Measurements from ENCODE around the gene TOP3B.

TOP3B gene

GRCh38 chr22:21978564-21979386 is 3.8 kb downstream of the TOP3B start:
- DNase-seq: no peak

- no peak for DNase-seq
These were observed 4.8 kb downstream of the TOP3B start for GRCh38 chr22:21977814-21978213.

GRCh38 chr22:21975854-21976345 is 6.7 kb downstream of the TOP3B start:
- no peak for DNase-seq

DNA sequence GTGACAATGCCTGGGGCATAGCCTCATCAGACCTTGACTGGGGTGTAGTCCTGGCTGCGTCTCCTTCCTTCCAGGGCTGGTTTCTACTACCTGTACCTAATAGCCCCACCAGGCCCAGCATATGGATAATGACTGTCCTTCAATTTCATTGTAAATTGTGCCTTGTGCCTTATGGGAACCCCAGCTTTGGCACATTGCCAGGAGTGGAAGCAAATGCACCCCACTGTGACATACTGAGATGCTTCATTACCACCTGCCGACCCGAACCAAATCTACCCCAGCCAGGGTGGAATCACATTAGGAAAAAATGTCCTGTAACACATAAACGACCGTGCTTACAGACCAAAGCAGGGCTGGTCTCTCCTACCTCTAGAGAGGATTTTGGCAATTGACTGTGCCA is 7.3 kb downstream of the TOP3B start:
- no peak for DNase-seq

DNA sequence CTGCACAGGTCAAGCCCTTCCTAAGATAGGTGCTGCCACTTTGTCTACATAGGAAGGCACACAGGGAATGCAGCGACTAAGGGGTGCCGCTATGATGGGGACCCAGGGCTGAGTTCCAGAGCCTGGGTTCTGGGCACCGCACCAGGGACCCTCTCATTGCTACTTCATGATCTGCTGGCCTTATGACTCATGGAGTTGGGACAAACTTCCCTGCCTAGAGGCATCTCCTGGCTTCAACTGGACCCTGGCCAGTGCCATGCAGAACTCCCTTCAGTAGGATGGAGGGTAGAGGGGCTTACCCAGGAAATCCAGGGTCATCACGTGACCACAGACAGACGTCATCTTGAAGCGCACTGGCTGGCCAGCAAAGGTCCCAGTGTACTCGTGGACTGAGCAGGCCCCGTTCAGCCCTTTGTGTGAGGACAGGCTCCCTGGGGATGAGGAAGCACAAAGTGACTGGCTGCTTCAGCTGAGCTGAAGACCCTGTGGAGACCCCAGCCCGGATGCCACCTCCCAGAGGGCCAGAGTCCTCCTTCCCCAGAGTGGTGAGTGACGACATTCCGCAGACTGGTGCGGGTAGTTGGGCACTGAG is 8.4 kb downstream of the TOP3B start:
- DNase-seq: no peak

- no peak for DNase-seq
These were observed 9.8 kb downstream of the TOP3B start for GRCh38 chr22:21972806-21973205.

DNA sequence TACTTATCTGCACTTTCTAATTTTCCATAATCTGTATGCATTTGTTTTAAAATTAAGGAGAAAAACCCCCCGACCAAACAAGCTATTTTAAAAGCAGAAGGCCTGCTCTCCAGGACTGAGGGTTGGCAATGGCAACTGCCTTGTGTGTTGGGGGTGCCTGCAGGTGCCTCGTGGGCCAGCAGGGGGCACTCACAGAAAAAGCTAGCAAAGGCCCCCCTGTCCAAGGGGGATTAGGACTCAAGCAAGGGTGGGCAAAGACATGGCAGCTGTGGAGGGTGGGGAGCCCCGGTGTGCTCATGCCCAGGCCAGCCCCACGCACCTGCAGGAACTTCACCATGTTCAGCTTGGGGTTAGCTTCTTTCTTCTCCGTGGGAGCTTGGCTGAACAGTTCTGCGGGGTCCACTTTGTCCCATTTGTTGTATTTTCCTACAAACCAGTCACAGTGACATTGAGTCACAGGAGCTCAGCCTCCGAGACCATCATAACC is 10.3 kb downstream of the TOP3B start:
- no peak for DNase-seq

DNA sequence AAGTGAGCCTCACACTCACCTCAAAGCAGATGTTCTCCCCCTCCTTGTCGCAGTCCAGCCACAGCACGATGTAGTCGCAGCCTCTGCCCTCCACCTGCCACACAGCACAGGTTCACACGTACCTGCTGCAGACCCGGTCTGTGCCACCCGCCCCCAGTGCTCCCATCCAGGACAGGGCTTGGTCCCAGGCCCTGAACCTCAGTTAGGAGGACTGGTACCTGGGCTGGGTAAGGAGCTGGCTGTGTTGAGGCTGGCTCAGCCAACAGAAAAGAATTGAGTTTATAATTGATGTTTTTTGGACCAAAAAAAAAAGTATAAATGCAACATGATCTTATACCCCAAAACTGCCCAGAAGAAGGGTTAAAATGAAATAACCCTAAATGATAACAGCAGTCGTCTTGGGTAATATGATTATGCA is 10.7 kb downstream of the TOP3B start:
- no peak for DNase-seq

- no peak for DNase-seq
These were observed 11.6 kb downstream of the TOP3B start for GRCh38 chr22:21970800-21971617.

- no peak for DNase-seq
These were observed 12.4 kb downstream of the TOP3B start for GRCh38 chr22:21970037-21970799.

DNA sequence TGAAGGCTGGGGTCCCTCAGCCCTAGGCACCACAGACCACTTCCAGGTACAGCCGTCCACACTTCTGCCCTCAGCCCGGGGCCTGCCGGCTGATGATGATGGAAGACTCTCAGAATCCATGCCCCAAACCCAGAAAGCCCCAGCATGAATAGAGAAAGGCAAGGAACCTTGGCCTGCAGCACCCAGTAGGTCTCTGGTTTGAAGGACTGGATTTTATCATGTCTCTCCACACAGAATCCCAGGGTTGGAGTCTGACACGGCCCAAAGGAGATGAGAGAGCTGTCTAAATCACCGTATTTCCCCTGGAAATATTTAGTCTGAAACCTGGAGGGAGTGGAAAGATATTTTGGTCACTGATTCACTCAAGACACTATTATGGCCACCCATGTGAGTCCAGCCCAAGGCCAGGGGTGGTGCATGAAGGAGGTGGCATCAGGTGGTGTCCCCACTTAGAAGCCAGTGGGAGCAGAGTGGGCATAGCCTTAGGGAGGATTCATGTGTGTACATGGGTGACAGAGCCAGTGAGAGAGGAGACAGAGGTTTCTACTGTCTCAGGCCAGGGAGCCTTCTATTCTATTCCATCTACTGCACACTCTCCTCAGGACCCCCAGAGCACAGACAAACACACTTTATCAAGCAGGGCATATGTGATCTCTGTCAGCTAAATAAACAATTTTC is 14.0 kb downstream of the TOP3B start:
- DNase-seq: no peak

DNA sequence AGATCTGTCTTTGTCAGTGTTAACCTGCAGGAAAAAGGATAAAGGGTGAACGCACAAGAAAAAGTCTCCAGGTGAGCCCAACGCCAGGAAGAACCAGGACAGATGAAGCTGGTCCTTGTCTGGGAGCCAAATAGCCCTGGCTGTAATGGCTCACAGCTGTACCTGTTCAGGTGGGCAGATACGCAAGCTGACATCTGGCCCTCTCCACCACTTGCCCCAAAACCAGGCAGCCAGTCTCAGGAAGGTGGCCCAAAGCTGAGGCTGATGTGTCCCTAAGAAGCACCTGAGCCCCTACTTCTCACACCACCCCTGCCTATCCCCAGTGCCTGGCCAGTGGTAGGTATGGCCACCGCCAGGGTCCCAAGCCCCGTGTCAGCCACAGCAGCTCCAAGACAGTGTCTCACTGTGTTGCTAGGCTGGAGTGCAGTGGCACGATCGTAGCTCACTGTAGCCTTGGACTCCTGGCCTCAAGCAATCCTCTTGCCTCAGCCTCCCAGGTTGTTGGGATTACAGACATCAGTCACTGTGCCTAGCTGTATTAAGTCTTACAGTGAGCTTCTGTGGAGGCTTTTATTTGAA is 14.8 kb downstream of the TOP3B start:
- DNase-seq: no peak

DNA sequence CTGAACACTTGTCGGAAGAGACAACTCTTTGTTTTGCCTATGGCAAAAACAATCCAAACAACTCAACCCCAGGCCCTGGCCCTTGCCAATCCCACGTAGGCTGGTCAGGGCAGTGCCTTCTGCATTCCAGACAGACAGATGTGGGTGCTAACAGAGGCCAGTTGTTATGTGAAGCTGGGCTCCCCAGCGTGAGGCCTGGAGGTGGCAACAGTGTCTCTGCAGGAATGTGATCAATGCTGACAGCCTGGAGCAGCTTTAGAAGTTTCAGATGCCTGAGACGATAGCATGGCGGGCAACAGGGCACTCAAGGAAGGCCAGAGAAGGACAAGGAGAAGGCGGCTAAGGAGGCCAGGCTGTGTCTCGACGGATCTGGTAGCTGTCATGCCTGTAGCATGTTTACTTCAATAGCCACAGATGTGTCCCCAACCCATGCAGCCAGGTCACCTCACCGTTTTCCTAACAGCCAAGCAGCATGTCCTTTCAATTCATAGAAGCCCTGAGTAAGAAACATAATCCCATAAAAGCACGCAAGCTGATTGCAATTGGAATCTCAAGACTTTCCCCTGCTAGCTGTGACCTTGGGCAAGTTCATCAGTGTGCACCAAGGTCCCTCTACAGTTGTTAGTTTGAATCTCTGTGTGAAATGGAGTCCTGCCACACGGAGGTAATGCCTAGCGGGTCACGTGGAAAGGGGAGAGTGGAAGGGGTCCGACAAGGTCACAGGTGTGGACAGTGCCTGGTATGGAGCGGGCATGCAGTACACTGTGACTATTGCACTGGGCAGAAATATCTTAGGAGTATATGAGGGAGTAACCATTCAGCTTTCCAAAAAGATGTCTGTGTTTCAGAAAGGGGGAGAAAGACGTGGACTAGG is 15.7 kb downstream of the TOP3B start:
- no peak for DNase-seq

DNA sequence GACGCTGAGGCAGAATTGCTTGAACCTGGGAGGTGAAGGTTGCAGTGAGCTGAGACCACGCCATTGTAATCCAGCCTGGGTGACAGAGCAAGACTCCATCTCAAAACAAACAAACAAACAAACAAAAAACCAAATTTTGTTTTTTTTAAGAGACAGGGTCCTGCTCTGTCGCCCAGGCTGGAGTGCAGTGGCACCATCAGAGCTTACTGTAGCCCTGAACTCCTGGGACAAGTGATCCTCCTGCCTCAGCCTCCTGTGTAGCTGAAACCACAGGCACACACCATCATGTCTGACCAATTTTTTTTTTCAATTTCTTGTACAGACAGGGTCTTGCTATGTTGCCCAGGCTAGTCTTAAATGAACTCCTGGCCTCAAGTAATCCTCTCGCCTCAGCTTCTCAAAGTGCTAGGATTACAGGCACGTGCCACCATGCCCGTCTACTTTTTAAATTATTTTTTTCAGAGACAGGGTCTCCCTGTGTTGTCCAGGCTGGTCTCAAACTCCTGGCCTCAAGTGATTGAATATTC is 16.8 kb downstream of the TOP3B start:
- DNase-seq: no peak

- DNase-seq: no peak
These were observed 17.6 kb downstream of the TOP3B start for GRCh38 chr22:21964918-21965484.

GRCh38 chr22:21964234-21964633 is 18.4 kb downstream of the TOP3B start:
- no peak for DNase-seq

DNA sequence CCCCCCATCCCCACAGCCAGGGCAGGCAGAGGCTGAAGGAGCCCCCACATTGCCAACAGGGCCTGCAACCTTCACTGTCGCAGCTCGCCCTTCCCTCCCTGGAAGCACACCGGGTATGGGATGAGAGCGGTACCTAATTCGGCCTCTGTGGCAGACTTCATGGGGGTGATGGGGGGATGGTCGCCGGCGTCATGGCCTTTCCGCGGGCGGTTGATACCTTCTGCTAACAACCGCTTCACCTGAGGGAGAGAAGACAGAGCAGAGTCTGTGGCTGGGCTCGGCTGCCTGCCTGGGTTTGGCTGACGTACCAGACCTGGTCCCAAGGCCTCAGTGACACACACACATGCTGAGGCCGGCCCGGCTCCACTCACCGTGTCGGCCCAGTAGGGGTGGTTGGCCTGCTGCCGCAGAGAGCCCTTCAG is 18.8 kb downstream of the TOP3B start:
- no peak for DNase-seq

- DNase-seq: no peak
These were observed 19.3 kb downstream of the TOP3B start for GRCh38 chr22:21963286-21963685.

GRCh38 chr22:21962655-21962949 is 20.0 kb downstream of the TOP3B start:
- DNase-seq: no peak
